Neutrophil (primary cell): Measurements from ENCODE around the gene ITGA11.
"Not testable (repeated sequence)": the region's sequence is repeated elsewhere in the genome, so short reads cannot be mapped to it uniquely, and the experiment has no call there.

Source experiments
- H3K27ac ChIP-seq: fragments of 200-600 bp; sonication (generic); 2 replicates; pipeline ENCODE4 v1.5.1; 2016; ENCODE audit warnings: mild to moderate bottlenecking, moderate library complexity
- H3K27me3 ChIP-seq: fragments of 200-600 bp; sonication (generic); 2 replicates; pipeline ENCODE4 v1.6.0; 2016; ENCODE audit warnings: mild to moderate bottlenecking
- H3K36me3 ChIP-seq: fragments of 200-600 bp; sonication (generic); 2 replicates; pipeline ENCODE4 v1.5.1; 2017
- H3K4me1 ChIP-seq, 2 experiments: fragments of 200-600 bp in 1 of 2; sonication (generic) in 1 of 2; 1 replicate in 1 of 2; 2 replicates in 1 of 2; pipeline versions ENCODE4 v1.5.1 to v1.6.1; 2013 to 2016; ENCODE audit warnings: low read depth in 1 of 2, low read length in 1 of 2, mild to moderate bottlenecking in 1 of 2, moderate library complexity in 1 of 2; ENCODE audit not compliant: control insufficient read depth in 1 of 2, insufficient read depth in 1 of 2
- H3K4me3 ChIP-seq, 2 experiments: fragments of 200-600 bp in 1 of 2; sonication (generic) in 1 of 2; 1 replicate in 1 of 2; 2 replicates in 1 of 2; pipeline ENCODE4 v1.5.1; 2013 to 2016; ENCODE audit warnings: low read depth in 1 of 2, low read length in 1 of 2, mild to moderate bottlenecking in 1 of 2, moderate library complexity in 1 of 2
- H3K9me3 ChIP-seq: fragments of 200-600 bp; sonication (generic); 2 replicates; pipeline ENCODE4 v1.5.1; 2016
- CTCF ChIP-seq: fragments of 200-600 bp; sonication (generic); IDR thresholded peaks from 2 replicates; pipeline ENCODE4 v1.5.1; 2016; ENCODE audit warnings: antibody characterized with exemption

The ITGA11 gene

GRCh38 chr15:68425428-68426060 lies 6.4 kb downstream of the ITGA11 start:
- no peak for TF ChIP-seq CTCF
- Histone ChIP-seq H3K27ac (no peak overlapping the region), H3K36me3 (no peaks in the 10 kb centered on the region), H3K9me3 (no peaks in the 10 kb centered on the region), H3K4me1 (no peaks in the 10 kb centered on the region), H3K4me3 (no peak overlapping the region), H3K27me3 (peaks cover 35% of the 10 kb centered on the region)

- no peaks in the 10 kb centered on the region for H3K4me1 ChIP-seq
- no peak for TF ChIP-seq CTCF
- no peak overlapping the region for H3K27ac ChIP-seq
Observed at GRCh38 chr15:68424754-68425390, 7.1 kb downstream of the ITGA11 start.

DNA sequence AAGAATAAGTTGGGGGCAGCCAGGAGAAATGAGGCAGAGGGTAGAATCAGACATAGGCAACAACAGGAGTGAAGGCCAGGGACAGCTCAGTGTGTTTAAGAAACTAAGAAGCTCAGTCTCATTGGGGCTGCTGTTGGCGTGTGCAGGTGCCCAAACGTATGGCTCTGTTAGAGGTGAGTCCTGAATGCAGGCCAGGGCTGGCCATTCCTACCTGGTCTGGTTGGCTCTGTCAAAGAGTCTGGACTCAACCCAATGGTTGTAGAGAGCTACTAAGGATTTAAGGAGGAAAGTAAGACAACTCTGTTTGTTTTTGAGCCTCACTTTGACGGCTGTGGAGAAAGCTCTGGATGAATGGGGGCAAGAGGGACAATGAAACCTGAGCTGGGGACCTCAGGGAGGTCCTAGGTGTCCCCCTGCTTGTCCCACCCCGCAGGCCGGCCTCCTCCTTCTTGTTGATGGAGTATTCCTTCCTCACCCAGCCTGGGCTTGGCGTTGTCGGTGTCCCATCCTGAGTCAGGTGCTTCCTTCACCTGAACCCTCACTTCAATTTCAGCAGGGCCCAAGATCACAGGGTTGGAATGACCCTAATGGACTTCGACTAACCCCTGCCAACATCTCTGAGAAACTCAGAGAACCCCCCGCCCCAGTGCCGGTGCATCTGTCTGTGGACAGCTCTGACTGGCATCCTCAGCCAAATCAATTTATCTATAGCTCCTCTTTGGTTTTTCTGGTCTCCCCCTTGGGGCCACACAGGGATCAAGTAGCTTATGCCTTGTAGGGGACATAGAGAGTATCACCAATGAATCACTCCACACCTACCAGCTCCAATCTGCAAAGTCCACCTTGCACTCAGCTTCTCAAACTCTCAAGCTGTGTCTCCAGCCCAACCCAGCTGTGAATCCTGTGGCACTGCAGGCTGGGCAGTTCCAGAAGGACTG lies 8.3 kb downstream of the ITGA11 start:
- no peak overlapping the region for H3K27ac ChIP-seq
- no peak for TF ChIP-seq CTCF
- H3K4me3 ChIP-seq = no peak overlapping the region
- H3K4me1 ChIP-seq = no peaks in the 10 kb centered on the region
- peaks cover 16% of the 10 kb centered on the region for H3K27me3 ChIP-seq
- no peaks in the 10 kb centered on the region for H3K36me3 ChIP-seq
- no peaks in the 10 kb centered on the region for H3K9me3 ChIP-seq

More at GRCh38 chr15:68424754-68425390, 7.1 kb downstream of the ITGA11 start:
- no peak overlapping the region for H3K4me3 ChIP-seq
- H3K9me3 ChIP-seq = no peaks in the 10 kb centered on the region
- H3K36me3 ChIP-seq = no peaks in the 10 kb centered on the region
- H3K27me3 ChIP-seq = peaks cover 28% of the 10 kb centered on the region

GRCh38 chr15:68422403-68423145 lies 9.4 kb downstream of the ITGA11 start:
- not testable (repeated sequence) for H3K27me3 ChIP-seq

GRCh38 chr15:68421798-68422402 lies 10.1 kb downstream of the ITGA11 start:
- no peaks in the 10 kb centered on the region for H3K27me3 ChIP-seq
- no peaks in the 10 kb centered on the region for H3K4me1 ChIP-seq
- TF ChIP-seq CTCF = no peak
- no peak overlapping the region for H3K4me3 ChIP-seq
- no peak overlapping the region for H3K27ac ChIP-seq
- H3K9me3 ChIP-seq = no peaks in the 10 kb centered on the region
- H3K36me3 ChIP-seq = no peaks in the 10 kb centered on the region

More at GRCh38 chr15:68422403-68423145, 9.4 kb downstream of the ITGA11 start:
- H3K9me3 ChIP-seq, H3K36me3 ChIP-seq, H3K4me3 ChIP-seq, H3K27ac ChIP-seq, H3K4me1 ChIP-seq: not testable (repeated sequence)
